Nephron progenitor cell (in vitro differentiated cells): Measurements from ENCODE around the gene HABP2.
A peak's percentile ranks its signal among the peaks of the same experiment; 100 is the strongest.

Source experiments
- DNase-seq: peaks from one replicate; pipeline ENCODE4 v3.0.0; 2021
- H3K27ac Mint-ChIP-seq: 2 replicates; pipeline ENCODE4 v1.8.0; 2021; ENCODE audit warnings: mild to moderate bottlenecking, moderate library complexity, mixed read lengths
- H3K27me3 Mint-ChIP-seq: 2 replicates; pipeline ENCODE4 v1.8.0; 2021; ENCODE audit warnings: mild to moderate bottlenecking, low read depth, mixed read lengths; ENCODE audit not compliant: poor library complexity
- H3K36me3 Mint-ChIP-seq: 2 replicates; pipeline ENCODE4 v1.8.0; 2021; ENCODE audit warnings: low read depth, mixed read lengths
- H3K4me1 Mint-ChIP-seq: 2 replicates; pipeline ENCODE4 v1.8.0; 2021; ENCODE audit warnings: mixed read lengths
- H3K4me3 Mint-ChIP-seq: 2 replicates; pipeline ENCODE4 v1.8.0; 2021; ENCODE audit warnings: mild to moderate bottlenecking, moderate library complexity, mixed read lengths
- H3K9me3 Mint-ChIP-seq: 2 replicates; pipeline ENCODE4 v1.8.0; 2021; ENCODE audit warnings: mild to moderate bottlenecking, moderate library complexity, mixed read lengths
- CTCF ChIP-seq: fragments of 200-600 bp; sonication (generic); IDR thresholded peaks from 2 replicates; pipeline ENCODE4 v1.5.0; 2021; ENCODE audit warnings: antibody characterized with exemption

Gene HABP2

GRCh38 chr10:113541549-113541927, 11.3 kb upstream of the HABP2 start:
- no peaks in the 10 kb centered on the region for H3K36me3 Mint-ChIP-seq
- no peak for TF ChIP-seq CTCF
- DNase-seq, result no peak
- no peaks in the 10 kb centered on the region for H3K9me3 Mint-ChIP-seq
- peaks cover 20% of the 10 kb centered on the region for H3K4me1 Mint-ChIP-seq
- H3K4me3 Mint-ChIP-seq, result no peak overlapping the region
- no peak overlapping the region for H3K27ac Mint-ChIP-seq
- peaks cover 14% of the 10 kb centered on the region for H3K27me3 Mint-ChIP-seq

GRCh38 chr10:113543107-113543955, 9.5 kb upstream of the HABP2 start:
- no peak overlapping the region for H3K4me3 Mint-ChIP-seq

GRCh38 chr10:113544392-113544791, 8.5 kb upstream of the HABP2 start:
- DNase-seq, result no peak
- H3K4me3 Mint-ChIP-seq, result no peak overlapping the region
- H3K36me3 Mint-ChIP-seq, result no peaks in the 10 kb centered on the region
- H3K9me3 Mint-ChIP-seq, result no peaks in the 10 kb centered on the region
- H3K27me3 Mint-ChIP-seq, result peaks cover 9% of the 10 kb centered on the region
- TF ChIP-seq CTCF, result no peak
- peaks cover 22% of the 10 kb centered on the region for H3K4me1 Mint-ChIP-seq
- no peak overlapping the region for H3K27ac Mint-ChIP-seq

More at GRCh38 chr10:113543107-113543955, 9.5 kb upstream of the HABP2 start:
- DNase-seq, result no peak
- H3K27me3 Mint-ChIP-seq, result peaks cover 9% of the 10 kb centered on the region
- no peak overlapping the region for H3K27ac Mint-ChIP-seq
- no peaks in the 10 kb centered on the region for H3K36me3 Mint-ChIP-seq
- no peaks in the 10 kb centered on the region for H3K9me3 Mint-ChIP-seq
- TF ChIP-seq CTCF, result no peak
- peaks cover 20% of the 10 kb centered on the region for H3K4me1 Mint-ChIP-seq

- DNase-seq, result no peak
- Mint-ChIP-seq H3K4me3 (no peak overlapping the region), H3K4me1 (peaks cover 18% of the 10 kb centered on the region), H3K27ac (no peak overlapping the region), H3K36me3 (no peaks in the 10 kb centered on the region), H3K27me3 (no peaks in the 10 kb centered on the region), H3K9me3 (peaks cover 5% of the 10 kb centered on the region)
- TF ChIP-seq CTCF, result no peak
Observed at GRCh38 chr10:113547426-113547825, 5.4 kb upstream of the HABP2 start.

GRCh38 chr10:113549856-113550255, 3.0 kb upstream of the HABP2 start:
- H3K36me3 Mint-ChIP-seq, result no peaks in the 10 kb centered on the region
- H3K4me3 Mint-ChIP-seq, result no peak overlapping the region
- no peaks in the 10 kb centered on the region for H3K27me3 Mint-ChIP-seq
- peaks cover 5% of the 10 kb centered on the region for H3K9me3 Mint-ChIP-seq
- DNase-seq, result no peak
- no peak for TF ChIP-seq CTCF
- peak overlapping the region; percentile 71 for H3K27ac Mint-ChIP-seq
- H3K4me1 Mint-ChIP-seq, result peaks cover 18% of the 10 kb centered on the region

GRCh38 chr10:113550365-113550764, 2.5 kb upstream of the HABP2 start:
- no peak for TF ChIP-seq CTCF
- Mint-ChIP-seq H3K27ac (peak overlapping the region; percentile 13), H3K27me3 (no peaks in the 10 kb centered on the region)

More at GRCh38 chr10:113550365-113550764, 2.5 kb upstream of the HABP2 start:
- Mint-ChIP-seq H3K4me1 (peaks cover 18% of the 10 kb centered on the region), H3K4me3 (no peak overlapping the region), H3K9me3 (peaks cover 5% of the 10 kb centered on the region), H3K36me3 (no peaks in the 10 kb centered on the region)
- DNase-seq, result no peak
